Measurements from ENCODE around the gene RFESD. TPM values are rescaled to one million over a fixed set of nuclear protein-coding genes. Genes with fewer than 3 reads are reported as not detected.

RFESD gene
- total and polyA plus RNA-seq, 2 donors (not counting 1 experiment from before 2014, with no cell fraction given): 1.5 to 1.9 TPM

DNA sequence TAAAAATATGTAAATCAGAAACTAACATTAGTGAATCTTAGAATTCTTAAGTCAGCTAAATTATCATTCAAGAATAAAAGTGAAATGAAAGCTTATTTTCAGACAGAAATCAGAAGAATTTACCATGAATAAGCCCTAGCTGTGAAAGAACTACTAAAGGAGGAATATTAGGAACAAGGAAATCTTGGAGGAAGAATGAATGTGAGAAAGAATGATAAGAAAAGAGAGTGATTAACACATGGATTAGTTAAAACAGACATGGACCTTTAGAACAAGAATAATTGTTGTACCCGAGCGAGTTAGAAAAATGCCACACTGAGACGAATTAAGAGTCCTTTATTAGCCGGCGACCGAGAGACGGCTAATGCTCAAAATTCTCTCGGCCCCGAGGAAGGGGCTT, 60.5 kb downstream of the RFESD start:
- CTCF ChIA-PET: no interaction called here
- POLR2A ChIA-PET: no interaction called here
- TF ChIP-seq, protein P1, sequence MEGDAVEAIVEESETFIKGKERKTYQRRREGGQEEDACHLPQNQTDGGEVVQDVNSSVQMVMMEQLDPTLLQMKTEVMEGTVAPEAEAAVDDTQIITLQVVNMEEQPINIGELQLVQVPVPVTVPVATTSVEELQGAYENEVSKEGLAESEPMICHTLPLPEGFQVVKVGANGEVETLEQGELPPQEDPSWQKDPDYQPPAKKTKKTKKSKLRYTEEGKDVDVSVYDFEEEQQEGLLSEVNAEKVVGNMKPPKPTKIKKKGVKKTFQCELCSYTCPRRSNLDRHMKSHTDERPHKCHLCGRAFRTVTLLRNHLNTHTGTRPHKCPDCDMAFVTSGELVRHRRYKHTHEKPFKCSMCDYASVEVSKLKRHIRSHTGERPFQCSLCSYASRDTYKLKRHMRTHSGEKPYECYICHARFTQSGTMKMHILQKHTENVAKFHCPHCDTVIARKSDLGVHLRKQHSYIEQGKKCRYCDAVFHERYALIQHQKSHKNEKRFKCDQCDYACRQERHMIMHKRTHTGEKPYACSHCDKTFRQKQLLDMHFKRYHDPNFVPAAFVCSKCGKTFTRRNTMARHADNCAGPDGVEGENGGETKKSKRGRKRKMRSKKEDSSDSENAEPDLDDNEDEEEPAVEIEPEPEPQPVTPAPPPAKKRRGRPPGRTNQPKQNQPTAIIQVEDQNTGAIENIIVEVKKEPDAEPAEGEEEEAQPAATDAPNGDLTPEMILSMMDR (IDR thresholded peaks at IDR 0.05): no peak
- no peak for TF ChIP-seq EZH2 (IDR thresholded peaks at IDR 0.05; ENCODE audit: borderline replicate concordance, insufficient read depth, low read depth, low read length, poor library complexity, severe bottlenecking)
- Histone ChIP-seq H3K36me3 (replicated peaks in 1 of 2; ENCODE audit: control extremely low read depth in 1 of 2, control insufficient read depth in 1 of 2, extremely low read depth in 1 of 2, insufficient read depth in 2 of 2, low read length in 1 of 2) (no peaks in the 10 kb centered on the region), H3K4me3 (ENCODE audit: control extremely low read depth in 1 of 5, extremely low read depth in 1 of 5, insufficient read depth in 1 of 5, low read depth in 2 of 5, low read length in 4 of 5) (no peak overlapping the region), H3K4me1 (ENCODE audit: control insufficient read depth in 2 of 2, insufficient read depth in 2 of 2, low read length in 2 of 2) (no peaks in the 10 kb centered on the region), H3K4me2 (replicated peaks; ENCODE audit: low read depth, low read length, poor library complexity, severe bottlenecking) (no peak overlapping the region), H3K9me3 (ENCODE audit: control extremely low read depth in 1 of 3, control insufficient read depth in 2 of 3, insufficient read depth in 1 of 3, low read length in 2 of 3) (no peaks in the 10 kb centered on the region), H2AFZ (ENCODE audit: insufficient read depth, low read depth, low read length, poor library complexity, severe bottlenecking) (no peak overlapping the region), H3K27me3 (replicated peaks in 1 of 4; ENCODE audit: control extremely low read depth in 1 of 4, control insufficient read depth in 3 of 4, insufficient read depth in 4 of 4, low read length in 3 of 4) (no peaks in the 10 kb centered on the region), H3K27ac (ENCODE audit: low read length in 2 of 2) (no peak overlapping the region), H3K79me2 (ENCODE audit: control insufficient read depth, insufficient read depth, low read length) (no peaks in the 10 kb centered on the region), H3K9ac (ENCODE audit: low read length) (no peak overlapping the region), H4K20me1 (ENCODE audit: control insufficient read depth, insufficient read depth, low read length, poor library complexity, severe bottlenecking) (no peaks in the 10 kb centered on the region)
- WGBS (ENCODE audit: insufficient coverage): 90% methylated on average over 9 of the region's 9 CpGs
- no peak overlapping the region for H3K27ac Mint-ChIP-seq
- intact Hi-C loops (cut with micrococcal nuclease): no loop called here
- no peak for DNase-seq
- ATAC-seq (ENCODE audit: low read depth): no peak
- H3K27me3 Mint-ChIP-seq: no peaks in the 10 kb centered on the region
- no peaks in the 10 kb centered on the region for H3K9me3 Mint-ChIP-seq (ENCODE audit: insufficient read depth)
- H3K4me1 Mint-ChIP-seq: no peaks in the 10 kb centered on the region
- no peak overlapping the region for H3K4me3 Mint-ChIP-seq

Other genes starting within 250 kb of the RFESD start
- gene SKIC3, start 91.8 kb upstream of the RFESD start, total RNA-seq: 75.4 and 85.3 TPM in 2 replicates
- gene SKIC3, start 91.8 kb upstream of the RFESD start, polyA plus RNA-seq: 24.9 and 36.1 TPM in 2 replicates
- 5.1 and 5.5 TPM in 2 replicates for gene ARSK, start 91.7 kb upstream of the RFESD start, total RNA-seq
- 3.5 and 3.7 TPM in 2 replicates for gene ARSK, start 91.7 kb upstream of the RFESD start, polyA plus RNA-seq
- 0.27 and 0.34 TPM in 2 replicates for gene GPR150, start 26.7 kb upstream of the RFESD start, total RNA-seq
- gene GPR150, start 26.7 kb upstream of the RFESD start, polyA plus RNA-seq: 0.30 and 0.86 TPM in 2 replicates
- 0.22 TPM in 1 of 2 replicates, not detected in the other for gene SPATA9, start 36.2 kb downstream of the RFESD start, total RNA-seq
- not detected in 2 replicates for gene SPATA9, start 36.2 kb downstream of the RFESD start, polyA plus RNA-seq
- gene RHOBTB3, start 84.6 kb downstream of the RFESD start, total RNA-seq: 5.0 and 5.3 TPM in 2 replicates
- gene RHOBTB3, start 84.6 kb downstream of the RFESD start, polyA plus RNA-seq: 0.99 and 1.7 TPM in 2 replicates
- gene GLRX, start 175.9 kb downstream of the RFESD start, total RNA-seq: 44.6 and 50.0 TPM in 2 replicates
- 52.2 and 54.8 TPM in 2 replicates for gene GLRX, start 175.9 kb downstream of the RFESD start, polyA plus RNA-seq